B cell (primary cell): ENCODE measurements around the gene NUDT12. TPM values are rescaled to one million over a fixed set of nuclear protein-coding genes. Genes with fewer than 3 reads are reported as not detected.

Experiments
- ATAC-seq: fragments of 200-7000 bp; cut with Tn5 transposase; one replicate; pipeline ENCODE4 v1.10.0; 2021; ENCODE audit warnings: low read depth, mild to moderate bottlenecking, moderate number of reproducible peaks, moderate library complexity
- CTCF ChIA-PET: fragments of 350-600 bp; sonication (Branson Sonifier 250); formaldehyde crosslinking; loops from one replicate; lab custom pipeline; 2021; ENCODE audit warnings: antibody characterized with exemption, inconsistent platforms; lab: Charles Lee
- POLR2A ChIA-PET: fragments of 350-600 bp; sonication (Branson Sonifier 250); formaldehyde crosslinking; loops from one replicate; lab custom pipeline; 2021; ENCODE audit warnings: antibody characterized with exemption; lab: Charles Lee
- DNase-seq: peaks from one replicate; pipeline ENCODE4 v3.0.0; 2013
- H2AFZ ChIP-seq: 2 replicates; pipeline ENCODE4 v1.6.1; 2012; ENCODE audit warnings: mild to moderate bottlenecking, low read depth, low read length; ENCODE audit not compliant: insufficient read depth, poor library complexity, severe bottlenecking
- H3K27ac ChIP-seq, 2 donors: 1 replicate in 1 of 2; 2 replicates in 1 of 2; pipeline ENCODE4 v1.5.1; 2012 to 2013; ENCODE audit warnings: low read length in 2 of 2, mild to moderate bottlenecking in 2 of 2, moderate library complexity in 1 of 2
- H3K27me3 ChIP-seq, 4 experiments: fragments of 200-600 bp in 1 of 4; sonication (generic) in 1 of 4; replicated peaks in 1 of 4; 1 replicate in 2 of 4; 2 replicates in 2 of 4; pipeline versions ENCODE4 v1.6.1 to v1.7.0; 2013 to 2016; ENCODE audit warnings: low read length in 3 of 4, mild to moderate bottlenecking in 2 of 4, mixed read lengths in 1 of 4, moderate library complexity in 1 of 4; ENCODE audit not compliant: insufficient read depth in 4 of 4, control insufficient read depth in 3 of 4; ENCODE audit errors: control extremely low read depth in 1 of 4
- H3K36me3 ChIP-seq, 2 experiments: replicated peaks in 1 of 2; 1 replicate in 1 of 2; 2 replicates in 1 of 2; pipeline versions ENCODE4 v1.6.1 to v1.7.1; 2013; ENCODE audit warnings: low read length in 1 of 2; ENCODE audit not compliant: insufficient read depth in 2 of 2, control insufficient read depth in 1 of 2; ENCODE audit errors: control extremely low read depth in 1 of 2, extremely low read depth in 1 of 2
- H3K4me1 ChIP-seq, 2 donors: fragments of 200-600 bp in 1 of 2; sonication (generic) in 1 of 2; 1 replicate in 1 of 2; 2 replicates in 1 of 2; pipeline versions ENCODE4 v1.5.1 to v1.6.1; 2013 to 2017; ENCODE audit warnings: low read length in 2 of 2; ENCODE audit not compliant: control insufficient read depth in 2 of 2, insufficient read depth in 2 of 2
- H3K4me2 ChIP-seq: replicated peaks from 2 replicates; pipeline ENCODE3; 2012; ENCODE audit warnings: mild to moderate bottlenecking, low read depth, low read length; ENCODE audit not compliant: poor library complexity, severe bottlenecking
- H3K4me3 ChIP-seq, 5 experiments: fragments of 200-600 bp in 1 of 5; sonication (generic) in 1 of 5; 1 replicate in 3 of 5; 2 replicates in 2 of 5; pipeline versions ENCODE4 v1.5.1 to v1.7.0; 2011 to 2016; ENCODE audit warnings: low read length in 4 of 5, mild to moderate bottlenecking in 4 of 5, low read depth in 2 of 5, control low read depth in 1 of 5, moderate library complexity in 1 of 5; ENCODE audit not compliant: insufficient read depth in 1 of 5; ENCODE audit errors: control extremely low read depth in 1 of 5, extremely low read depth in 1 of 5
- H3K79me2 ChIP-seq: fragments of 200-600 bp; sonication (generic); one replicate; pipeline ENCODE4 v1.6.0; 2016; ENCODE audit warnings: low read length; ENCODE audit not compliant: control insufficient read depth, insufficient read depth
- H3K9ac ChIP-seq: fragments of 200-600 bp; sonication (generic); 2 replicates; pipeline ENCODE4 v1.6.1; 2017; ENCODE audit warnings: mild to moderate bottlenecking, low read length, moderate library complexity
- H3K9me3 ChIP-seq, 3 donors: one replicate each; pipeline versions ENCODE4 v1.6.1 to v1.7.1; 2013; ENCODE audit warnings: low read length in 2 of 3; ENCODE audit not compliant: control insufficient read depth in 2 of 3, insufficient read depth in 1 of 3; ENCODE audit errors: control extremely low read depth in 1 of 3
- H4K20me1 ChIP-seq: 2 replicates; pipeline ENCODE4 v1.6.0; 2012; ENCODE audit warnings: mild to moderate bottlenecking, low read length; ENCODE audit not compliant: insufficient read depth, control insufficient read depth, poor library complexity, severe bottlenecking
- H3K27ac Mint-ChIP-seq: one replicate; pipeline ENCODE4 v1.8.0; 2021; ENCODE audit warnings: mixed read lengths
- H3K27me3 Mint-ChIP-seq: one replicate; pipeline ENCODE4 v1.8.0; 2021; ENCODE audit warnings: mixed read lengths
- H3K4me1 Mint-ChIP-seq: one replicate; pipeline ENCODE4 v1.8.0; 2021; ENCODE audit warnings: mixed read lengths
- H3K4me3 Mint-ChIP-seq: one replicate; pipeline ENCODE4 v1.8.0; 2021; ENCODE audit warnings: mixed read lengths
- H3K9me3 Mint-ChIP-seq: one replicate; pipeline ENCODE4 v1.8.0; 2022; ENCODE audit warnings: mixed read lengths; ENCODE audit not compliant: insufficient read depth
- CTCF ChIP-seq: fragments of 200-600 bp; IDR thresholded peaks from one replicate; pipeline ENCODE4 v1.8.0; 2022; ENCODE audit warnings: antibody characterized with exemption, mild to moderate bottlenecking
- EZH2 ChIP-seq: IDR thresholded peaks from 2 replicates; pipeline ENCODE4 v1.6.1; 2012; ENCODE audit warnings: borderline replicate concordance, low read depth, mild to moderate bottlenecking, moderate library complexity, low read length; ENCODE audit not compliant: insufficient read depth, poor library complexity, severe bottlenecking
- WGBS: methylation state at CpG from one replicate; pipeline ENCODE4 v1.1.5; 2013; ENCODE audit warnings: missing lambda C conversion rate; ENCODE audit not compliant: insufficient coverage; 5-methylcytosine and 5-hydroxymethylcytosine counted together
- intact Hi-C: fragments of 100-400 bp; cut with micrococcal nuclease; formaldehyde crosslinking; loops from one replicate; pipeline ENCODE4 v1.10.0; 2022
- polyA plus RNA-seq: library from polyadenylated mRNA; depleted of rRNA; stranded (reverse); fragments of >200 nt; gene quantifications from 2 replicates; pipeline ENCODE4 v1.2.3, GENCODE V29; 2012
- total RNA-seq, 2 donors: library from RNA; stranded (reverse); fragments of 120-200 nt in 1 of 2; gene quantifications; 1 replicate in 1 of 2; 2 replicates in 1 of 2; pipeline versions ENCODE4 v1.2.3 to v1.2.4, GENCODE V29; 2013 to 2022

The NUDT12 gene
- total and polyA plus RNA-seq, 2 donors (not counting 1 experiment from before 2014, with no cell fraction given), result 0.97 to 2.6 TPM

GRCh38 chr5:103511554-103511885, 51.1 kb downstream of the NUDT12 start:
- ATAC-seq (no peak), DNase-seq (no peak)
- no peaks in the 10 kb centered on the region for H3K27me3 ChIP-seq
- no peak overlapping the region for H3K4me2 ChIP-seq
- no peak overlapping the region for H3K4me3 ChIP-seq
- no peaks in the 10 kb centered on the region for H4K20me1 ChIP-seq
- ChIA-PET CTCF (no interaction called here), POLR2A (no interaction called here)
- H3K4me1 ChIP-seq, result no peaks in the 10 kb centered on the region
- H3K27ac Mint-ChIP-seq, result no peak overlapping the region
- no peak overlapping the region for H2AFZ ChIP-seq
- H3K4me1 Mint-ChIP-seq, result no peaks in the 10 kb centered on the region
- H3K9ac ChIP-seq, result no peak overlapping the region
- H3K79me2 ChIP-seq, result no peaks in the 10 kb centered on the region
- H3K9me3 ChIP-seq, result no peaks in the 10 kb centered on the region
- TF ChIP-seq CTCF (no peak), EZH2 (no peak)
- no peak overlapping the region for H3K27ac ChIP-seq
- H3K36me3 ChIP-seq, result no peaks in the 10 kb centered on the region
- WGBS, result 82% methylated on average over 2 of the region's 2 CpGs
- H3K9me3 Mint-ChIP-seq, result no peaks in the 10 kb centered on the region
- H3K4me3 Mint-ChIP-seq, result no peak overlapping the region
- intact Hi-C loops, result no loop called here
- no peaks in the 10 kb centered on the region for H3K27me3 Mint-ChIP-seq

- Mint-ChIP-seq H3K4me1 (no peaks in the 10 kb centered on the region), H3K4me3 (no peak overlapping the region)
- CTCF ChIA-PET, result no interaction called here
These were observed 51.6 kb downstream of the NUDT12 start for GRCh38 chr5:103510851-103511553.

More at GRCh38 chr5:103510851-103511553, 51.6 kb downstream of the NUDT12 start:
- no peaks in the 10 kb centered on the region for H3K27me3 Mint-ChIP-seq
- H3K4me1 ChIP-seq, result no peaks in the 10 kb centered on the region
- no peak for DNase-seq
- H3K9me3 Mint-ChIP-seq, result no peaks in the 10 kb centered on the region
- H3K27ac ChIP-seq, result no peak overlapping the region
- no peaks in the 10 kb centered on the region for H3K27me3 ChIP-seq
- POLR2A ChIA-PET, result no interaction called here
- no peak overlapping the region for H3K4me2 ChIP-seq
- intact Hi-C loops, result no loop called here
- no peak overlapping the region for H3K9ac ChIP-seq
- H3K79me2 ChIP-seq, result no peaks in the 10 kb centered on the region
- H3K27ac Mint-ChIP-seq, result no peak overlapping the region
- H3K9me3 ChIP-seq, result no peaks in the 10 kb centered on the region
- H4K20me1 ChIP-seq, result no peaks in the 10 kb centered on the region
- H2AFZ ChIP-seq, result no peak overlapping the region
- ATAC-seq, result no peak
- TF ChIP-seq EZH2 (no peak), CTCF (no peak)
- H3K4me3 ChIP-seq, result no peak overlapping the region
- no CpG with 5 or more reads among the region's 1 CpG for WGBS
- H3K36me3 ChIP-seq, result no peaks in the 10 kb centered on the region
